DMS53 (cell line): ENCODE measurements around the gene KRT9.

Experiments used
- DNase-seq: peaks from one replicate; lab custom pipeline; 2025; lab: John Stamatoyannopoulos, UW

Gene KRT9

DNA sequence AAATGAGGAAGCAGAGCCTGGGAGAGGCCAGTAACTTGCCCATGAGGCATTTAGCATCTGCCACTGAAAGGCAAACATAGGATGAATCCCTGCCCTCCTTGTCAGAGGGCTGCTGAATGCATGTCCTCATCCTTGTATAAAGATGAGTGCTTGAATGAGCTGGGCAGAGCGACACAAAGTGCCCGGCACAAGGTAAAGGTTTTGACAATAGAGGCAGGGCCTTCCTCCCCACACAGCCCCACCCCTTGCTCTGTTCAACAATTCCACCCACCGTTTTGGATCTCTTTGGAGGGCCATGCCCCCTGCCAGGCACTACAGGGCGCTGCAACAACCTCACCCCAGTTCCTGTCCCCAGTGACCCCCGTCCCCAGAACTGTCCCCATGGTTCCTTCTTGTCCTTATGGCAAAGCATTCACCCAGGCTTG lies 42.4 kb downstream of the KRT9 start:
- DNase-seq, result peak; percentile 81

GRCh38 chr17:41528959-41529353 lies 42.9 kb downstream of the KRT9 start:
- peak; percentile 82 for DNase-seq

- DNase-seq, result peak; percentile 70
These were observed 44.5 kb downstream of the KRT9 start for GRCh38 chr17:41527063-41528023.

DNA sequence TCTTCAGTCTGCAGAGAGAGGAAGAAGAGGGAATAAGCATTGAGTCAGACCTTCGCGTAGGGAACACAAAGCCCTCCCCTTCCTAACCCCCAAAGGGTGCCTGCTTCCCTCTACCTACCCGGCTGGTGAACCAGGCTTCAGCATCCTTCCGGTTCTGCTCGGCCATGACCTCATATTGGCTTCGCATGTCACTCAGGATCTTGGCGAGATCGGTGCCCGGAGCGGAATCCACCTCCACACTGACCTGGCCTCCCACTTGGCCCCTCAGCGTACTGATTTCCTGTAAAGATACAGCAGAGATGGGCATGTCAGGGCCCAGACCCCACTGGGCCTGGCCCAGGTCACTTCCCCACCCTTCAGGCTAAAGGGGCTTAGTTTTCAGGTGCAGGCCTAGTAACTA lies 47.6 kb downstream of the KRT9 start:
- DNase-seq, result no peak

DNA sequence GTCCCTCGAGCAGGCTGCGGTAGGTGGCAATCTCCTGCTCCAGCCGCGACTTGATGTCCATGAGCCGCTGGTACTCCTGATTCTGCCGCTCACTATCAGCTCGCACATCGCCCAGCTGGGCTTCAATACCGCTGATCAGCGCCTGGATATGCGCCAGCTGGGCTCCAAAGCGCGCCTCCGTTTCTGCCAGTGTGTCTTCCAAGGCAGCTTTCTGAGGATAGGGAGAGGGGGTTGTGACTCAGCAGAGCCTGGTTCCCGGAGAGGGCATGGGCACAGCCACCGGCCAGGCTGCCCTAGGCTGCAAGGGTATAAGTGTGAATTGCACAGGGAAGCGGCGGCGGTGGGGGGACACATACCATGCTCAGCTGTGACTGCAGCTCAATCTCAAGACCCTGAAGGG lies 48.1 kb downstream of the KRT9 start:
- DNase-seq, result peak; percentile 20

- no peak for DNase-seq
These were observed 48.6 kb downstream of the KRT9 start for GRCh38 chr17:41523225-41523593.

DNA sequence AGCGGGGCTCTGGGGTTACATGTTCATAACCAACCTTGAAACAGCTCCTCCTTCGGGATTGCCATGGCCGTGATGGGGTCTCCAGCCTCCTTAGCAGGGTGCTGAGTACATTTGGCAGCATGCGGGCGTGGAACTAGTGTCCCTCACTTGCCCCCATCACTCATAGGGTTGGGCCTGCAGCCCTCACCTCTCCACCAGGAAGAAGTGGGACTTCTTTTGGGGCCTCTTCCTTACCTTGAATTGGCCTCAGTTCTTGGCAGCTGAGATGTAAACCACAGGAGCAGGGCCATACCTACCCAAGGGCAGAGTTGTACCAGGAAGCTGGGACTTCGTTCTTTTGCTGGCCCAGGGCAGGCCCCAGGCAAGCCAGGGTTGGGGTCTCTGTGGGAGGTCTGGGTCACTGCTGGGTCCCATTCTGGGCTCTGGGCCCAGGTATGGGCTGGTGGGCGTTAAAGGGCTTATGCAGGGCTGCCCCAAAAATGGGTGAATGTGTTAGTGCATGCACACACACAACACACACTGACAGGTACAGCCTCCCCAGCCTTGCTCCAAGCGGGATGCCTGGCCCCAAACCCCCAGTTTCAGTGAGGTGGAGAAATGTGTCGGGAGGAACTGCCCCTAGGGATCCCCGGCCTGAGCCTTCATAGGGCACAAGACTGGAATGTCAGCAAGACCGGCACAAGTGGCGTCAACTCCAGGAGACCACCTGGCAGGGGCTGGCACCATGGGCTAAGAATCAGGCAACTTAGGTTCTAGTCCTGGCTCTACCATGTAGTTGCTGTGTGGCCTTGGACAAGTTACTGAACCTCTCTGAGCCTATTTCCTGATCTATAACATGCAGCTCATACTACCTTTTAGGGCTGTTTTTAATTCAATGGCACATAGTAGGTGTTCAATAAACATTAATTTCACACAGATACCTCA lies 49.3 kb downstream of the KRT9 start:
- DNase-seq, result peak; percentile 46

DNA sequence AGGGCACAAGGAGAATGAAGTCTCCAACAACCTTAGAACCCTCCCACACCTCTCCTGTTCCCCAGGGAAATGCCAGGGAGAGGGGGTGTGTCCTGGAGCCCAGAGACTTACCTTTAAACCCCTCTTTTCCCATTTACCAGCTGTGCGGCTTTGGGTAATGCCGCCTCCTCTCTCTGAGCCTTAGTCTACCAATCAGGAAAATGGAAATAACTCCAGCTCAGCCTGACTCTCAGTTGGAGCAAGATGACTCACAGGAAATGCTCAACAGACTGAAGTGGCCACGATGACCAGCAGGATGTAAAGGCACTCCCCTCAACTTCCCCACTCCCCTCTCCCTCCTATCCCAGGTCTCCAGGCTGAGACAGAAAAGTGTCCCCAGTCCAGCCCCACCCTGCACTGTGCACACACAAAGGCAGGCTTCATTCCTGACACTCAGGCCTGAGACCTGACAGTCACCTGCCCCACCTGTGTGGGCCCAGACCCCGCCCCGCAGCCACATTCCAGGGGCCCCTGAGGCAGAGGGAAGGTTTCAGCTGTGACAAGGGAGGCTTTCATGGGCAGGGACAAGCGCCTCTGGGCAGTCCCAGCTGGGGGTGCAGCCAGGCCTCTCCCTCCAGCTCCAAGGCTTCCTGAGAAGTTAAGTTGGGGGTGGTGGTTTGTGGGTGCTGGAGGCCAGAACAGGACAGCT lies 50.1 kb downstream of the KRT9 start:
- DNase-seq, result peak; percentile 92

GRCh38 chr17:41520821-41521521 lies 50.9 kb downstream of the KRT9 start:
- DNase-seq, result peak; percentile 53

GRCh38 chr17:41519501-41520224 lies 52.2 kb downstream of the KRT9 start:
- peak; percentile 50 for DNase-seq

GRCh38 chr17:41518789-41519449 lies 52.9 kb downstream of the KRT9 start, which contains the start of gene KRT15:
TSS of gene KRT15 (minus strand) at chr17:41518890. CDS start at chr17:41518827, 63 bp downstream.
- peak; percentile 65 for DNase-seq

DNA sequence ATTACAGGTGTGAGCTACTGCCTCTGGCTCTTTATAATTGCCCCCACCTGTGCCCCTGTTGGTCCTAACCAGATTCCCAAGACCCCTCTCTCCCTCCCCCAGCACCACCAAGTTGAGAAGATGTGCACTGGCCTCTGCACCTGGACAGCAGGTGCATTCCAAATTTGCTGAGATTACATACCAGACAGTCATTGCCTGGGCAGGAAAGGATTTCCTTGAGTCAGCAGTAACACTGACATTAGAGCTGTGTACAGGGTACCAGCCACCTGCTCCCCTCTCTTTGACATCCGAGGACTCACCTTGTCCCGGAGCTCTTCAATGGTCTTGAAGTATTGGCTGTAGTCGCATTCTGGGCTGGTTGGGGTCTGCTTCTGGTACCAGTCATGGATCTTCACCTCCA lies 53.8 kb downstream of the KRT9 start:
- peak; percentile 33 for DNase-seq

DNA sequence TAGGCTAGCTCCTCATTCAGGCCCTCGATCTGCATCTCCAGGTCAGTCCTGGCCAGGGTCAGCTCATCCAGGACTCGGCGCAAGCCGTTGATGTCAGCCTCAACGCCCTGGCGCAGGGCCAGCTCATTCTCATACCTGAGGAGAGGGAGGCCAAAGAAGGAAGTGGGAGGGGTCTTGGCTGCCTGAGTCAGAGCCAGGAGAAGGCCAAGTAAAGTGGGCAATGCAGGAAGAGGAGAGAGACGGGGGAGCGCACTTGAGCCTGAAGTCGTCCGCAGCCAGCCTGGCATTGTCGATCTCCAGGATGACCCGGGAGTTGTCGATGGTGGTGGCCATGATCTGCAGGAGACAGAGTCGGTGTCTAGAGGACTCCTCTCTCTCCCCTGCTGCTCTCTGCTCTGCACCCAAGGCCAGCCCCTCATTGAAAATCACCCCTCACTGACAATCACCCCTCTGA lies 55.0 kb downstream of the KRT9 start:
- DNase-seq, result no peak

DNA sequence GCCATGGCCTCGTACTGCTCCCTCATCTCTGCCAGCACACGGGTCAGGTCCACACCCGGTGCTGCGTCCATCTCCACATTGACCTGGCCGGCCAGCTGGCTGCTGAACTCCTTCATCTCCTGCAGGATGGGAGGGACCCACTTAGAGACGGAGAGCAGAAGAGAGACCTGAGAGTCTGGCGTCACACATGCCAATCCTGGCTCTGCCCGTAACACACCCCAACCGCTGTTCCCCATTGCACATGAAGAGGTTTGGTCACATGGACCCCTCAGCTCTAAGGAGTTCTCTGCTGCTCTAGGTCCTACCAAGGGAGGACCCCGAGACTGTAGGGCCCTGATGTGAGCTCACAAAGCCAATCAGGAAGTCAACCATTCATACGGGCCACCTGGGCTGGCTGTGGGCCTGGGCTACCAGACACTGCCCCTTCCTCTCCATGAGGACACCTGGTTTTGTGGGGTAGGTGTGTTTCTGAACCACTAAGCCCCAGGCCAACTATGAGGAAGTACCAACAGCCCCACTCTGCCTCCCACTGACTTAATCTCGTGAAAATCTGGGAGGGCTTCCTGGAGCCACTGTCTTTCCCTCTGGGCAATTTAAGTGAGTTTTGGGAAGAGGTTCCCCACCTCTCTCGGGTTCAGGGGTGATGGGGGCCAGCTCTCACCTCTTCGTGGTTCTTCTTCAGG lies 55.6 kb downstream of the KRT9 start:
- DNase-seq, result no peak
